Measurements from ENCODE around the gene CHID1.
A peak's percentile ranks its signal among the peaks of the same experiment; 100 is the strongest.

The CHID1 gene

DNA sequence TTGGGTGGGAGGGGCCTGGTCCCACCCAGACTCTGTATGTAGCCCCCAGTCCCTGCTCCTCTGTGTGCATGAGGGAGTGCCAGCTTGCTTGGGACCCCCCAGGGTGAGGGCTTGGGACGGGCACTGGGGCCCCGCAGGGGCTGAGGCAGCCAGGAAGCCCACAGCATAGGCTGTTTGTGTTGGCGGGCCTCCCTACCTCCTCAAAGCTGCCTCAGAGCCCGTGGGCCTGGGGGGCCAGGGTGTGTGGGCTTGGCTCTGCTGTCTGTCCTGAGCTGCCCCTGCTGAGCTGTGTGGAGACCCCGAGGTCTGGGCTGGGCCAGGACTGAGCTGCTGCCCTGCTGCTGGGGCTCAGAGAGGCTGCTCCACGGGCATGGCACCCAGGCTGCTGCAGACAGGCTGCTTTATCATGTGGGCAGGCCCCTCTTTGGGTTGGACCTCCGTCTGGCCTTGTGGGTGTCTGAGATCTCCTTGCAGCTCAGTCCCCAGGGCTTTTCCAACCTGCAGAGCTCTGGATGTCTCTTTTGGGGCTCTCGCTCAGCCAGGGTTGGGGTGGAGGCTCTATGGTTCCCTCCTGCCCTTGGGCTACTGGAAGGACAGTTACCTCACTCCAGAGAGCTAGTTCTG is 64.6 kb downstream of the CHID1 start:
- DNase-seq, result no peak

DNA sequence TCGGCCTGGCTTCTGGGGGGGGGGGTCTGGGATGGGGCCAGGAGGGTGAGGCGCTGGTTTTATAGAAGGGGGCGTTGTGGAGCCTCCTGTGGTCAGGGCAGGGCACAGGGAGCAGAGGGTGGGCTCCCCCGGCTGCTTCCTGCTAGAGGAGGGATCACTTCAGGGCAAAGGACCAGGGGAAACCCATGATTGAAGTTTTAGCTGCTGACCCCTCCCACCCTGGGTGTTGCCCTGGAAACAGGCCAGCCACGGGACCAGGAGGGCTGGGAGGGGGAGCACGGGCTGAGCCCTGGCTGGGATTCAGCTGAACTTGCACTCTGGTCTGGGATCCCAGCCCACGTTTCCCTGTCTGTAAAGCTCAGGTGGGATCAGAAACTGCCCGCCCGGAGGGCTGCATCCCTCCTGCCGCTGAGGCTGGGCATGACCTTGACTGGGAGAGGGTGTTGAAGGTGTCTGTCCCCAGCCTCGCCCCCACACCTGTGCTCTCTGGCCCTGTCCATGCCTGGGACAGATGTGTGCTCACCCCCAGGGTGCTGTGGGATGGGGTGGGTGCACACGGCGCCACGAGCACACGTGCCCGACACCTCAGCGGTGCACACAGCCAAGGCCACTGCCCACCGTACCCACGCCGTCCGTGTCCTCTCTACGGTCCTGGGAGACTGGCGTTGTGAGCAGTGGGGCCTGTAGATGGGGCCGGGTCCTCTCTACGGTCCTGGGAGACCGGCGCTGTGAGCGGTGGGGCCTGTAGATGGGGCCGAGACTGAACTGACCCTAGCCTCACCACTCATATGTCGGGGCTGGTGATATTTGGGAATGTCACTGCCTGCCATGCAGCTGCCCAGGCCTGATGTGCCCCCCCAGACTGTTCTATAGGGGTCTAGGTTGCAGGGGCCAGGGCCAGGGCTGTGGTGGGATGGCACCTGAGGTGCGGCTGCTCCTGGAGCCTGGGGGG is 65.6 kb downstream of the CHID1 start:
- peak; percentile 61 for DNase-seq

DNA sequence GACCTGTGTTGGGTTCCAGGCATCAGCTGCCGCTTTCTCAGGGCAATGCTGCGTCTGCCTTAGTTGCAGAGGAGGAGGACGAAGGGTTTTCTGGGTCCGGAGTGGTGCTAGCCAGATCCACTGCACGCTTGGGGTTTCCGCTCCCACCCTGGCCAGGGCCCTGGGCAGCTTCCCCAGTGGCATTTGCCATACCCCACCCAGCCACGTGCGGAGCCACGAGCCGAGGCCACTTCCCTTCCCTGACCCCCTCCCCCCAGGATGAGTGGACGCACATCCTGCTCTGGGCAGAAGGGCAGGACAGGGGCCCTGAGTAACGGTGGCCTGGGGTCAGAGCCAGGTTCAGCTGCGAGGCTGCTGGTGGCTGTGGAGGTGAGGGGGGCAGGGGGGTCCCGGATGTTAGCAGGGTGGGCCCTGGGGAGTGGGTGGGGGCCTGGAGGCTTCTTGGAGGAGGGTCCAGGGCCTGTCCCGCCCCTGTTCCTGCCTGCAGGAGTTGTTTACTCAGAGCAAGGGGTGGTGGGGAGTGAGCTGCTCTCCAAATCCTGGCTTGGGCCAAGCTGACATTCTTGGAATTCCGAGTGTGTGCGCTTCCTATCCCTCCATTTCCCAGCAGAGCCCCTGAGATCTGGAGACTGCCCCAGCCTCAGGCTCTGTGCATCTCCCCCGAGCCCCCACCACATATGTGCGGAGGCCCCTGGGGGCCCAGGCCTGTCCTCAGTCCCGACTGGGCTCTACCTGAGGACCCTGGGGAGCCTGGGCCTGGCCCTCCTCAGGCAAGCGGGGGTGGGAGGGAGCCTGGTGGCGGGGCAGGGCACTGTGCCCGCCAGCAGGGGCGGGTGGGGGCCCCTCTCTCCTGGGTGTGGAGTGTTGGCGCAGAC is 66.6 kb downstream of the CHID1 start:
- DNase-seq, result peak; percentile 83

DNA sequence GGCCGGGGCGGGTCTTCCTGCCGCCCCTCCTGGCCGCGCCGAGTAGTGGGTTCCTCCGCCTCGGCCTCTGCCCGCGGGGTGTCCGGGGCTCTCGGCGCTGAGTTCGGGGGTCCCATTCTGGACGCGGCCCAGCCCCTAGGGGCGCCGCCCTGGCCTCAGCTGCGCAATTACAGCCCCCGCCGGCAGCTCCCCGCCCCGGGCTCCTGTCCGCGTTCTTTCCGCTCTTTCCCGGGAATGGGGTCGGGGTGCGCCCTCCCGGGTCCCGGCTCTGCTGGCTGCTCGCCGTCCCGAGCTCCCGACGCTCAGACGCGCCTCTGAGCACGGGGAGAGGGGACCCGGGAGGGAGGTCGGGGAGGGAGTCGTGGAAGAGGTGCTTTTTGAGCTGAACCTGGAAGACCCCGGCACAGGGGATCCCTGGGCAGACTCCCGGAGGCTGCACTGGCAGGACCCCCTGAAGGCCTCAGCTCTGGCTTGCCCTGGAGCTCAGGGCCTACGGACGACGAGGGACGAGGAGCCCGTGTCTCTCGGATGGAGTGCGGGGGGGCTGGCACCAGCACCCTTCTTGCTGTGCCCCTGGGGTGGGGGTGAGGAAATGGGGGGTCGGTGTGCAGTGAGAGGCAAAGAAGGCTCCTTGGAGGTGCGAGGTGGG is 67.4 kb downstream of the CHID1 start:
- DNase-seq, result no peak

DNA sequence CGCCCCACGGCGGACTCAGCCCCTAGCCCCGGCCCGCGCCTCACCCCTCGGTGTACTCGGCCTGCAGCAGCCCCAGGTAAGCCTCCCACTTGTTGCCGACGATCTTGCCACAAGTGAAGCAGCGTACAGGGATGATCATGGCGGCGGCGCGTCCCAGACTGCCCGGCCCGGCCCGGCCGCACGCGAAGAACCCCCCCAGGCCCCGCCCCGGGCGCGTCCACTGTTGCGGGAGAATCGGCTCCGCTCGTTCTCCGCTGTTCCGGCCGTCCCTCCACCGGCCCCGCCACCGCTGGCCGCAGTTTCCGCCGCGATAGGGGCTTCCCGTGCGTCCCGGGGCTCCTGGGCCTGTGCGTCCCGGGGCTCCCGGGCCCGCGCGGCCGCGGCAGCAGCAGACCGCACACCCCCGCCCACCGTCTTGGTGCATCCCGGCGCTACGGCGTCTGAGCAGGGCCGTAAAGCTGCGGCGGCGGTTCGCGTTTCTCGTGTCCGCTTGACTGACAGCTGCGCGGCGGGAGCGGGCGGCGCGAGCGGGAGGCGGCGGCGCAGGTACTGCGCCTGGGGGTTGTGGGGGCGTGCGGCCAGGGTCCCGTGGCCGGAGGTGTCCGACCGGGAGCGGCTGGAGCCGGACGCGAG is 68.1 kb downstream of the CHID1 start, which contains the start of the genes POLR2L and TSPAN4:
POLR2L (minus strand) TSS at position 160 of the 633 bp plus-strand sequence; CDS start at position 139, 21 bp downstream.
TSPAN4 (plus strand) TSS at position 483 of the 633 bp plus-strand sequence. CDS start 7,453 bp downstream, outside the sequence.
- peak; percentile 86 for DNase-seq

DNA sequence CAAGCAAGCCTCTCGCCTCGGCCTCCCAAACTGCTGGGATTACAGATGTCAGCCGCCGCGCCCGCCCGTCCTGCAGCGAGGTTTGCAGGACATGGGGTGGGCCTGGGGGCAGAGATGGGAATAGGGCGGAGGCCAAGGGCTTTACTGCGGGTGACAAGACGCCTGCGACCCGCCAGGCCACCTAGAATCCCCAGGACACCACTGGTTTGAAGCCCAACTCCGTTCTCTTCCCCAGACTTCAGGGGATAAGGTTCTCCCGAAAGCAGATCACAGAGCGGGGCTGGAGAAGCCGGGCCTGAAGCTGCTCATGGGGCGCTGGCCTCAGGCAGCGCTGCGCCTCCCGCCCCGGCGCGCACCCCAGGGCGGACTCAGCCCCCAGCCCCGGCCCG is 68.6 kb downstream of the CHID1 start:
- no peak for DNase-seq

DNA sequence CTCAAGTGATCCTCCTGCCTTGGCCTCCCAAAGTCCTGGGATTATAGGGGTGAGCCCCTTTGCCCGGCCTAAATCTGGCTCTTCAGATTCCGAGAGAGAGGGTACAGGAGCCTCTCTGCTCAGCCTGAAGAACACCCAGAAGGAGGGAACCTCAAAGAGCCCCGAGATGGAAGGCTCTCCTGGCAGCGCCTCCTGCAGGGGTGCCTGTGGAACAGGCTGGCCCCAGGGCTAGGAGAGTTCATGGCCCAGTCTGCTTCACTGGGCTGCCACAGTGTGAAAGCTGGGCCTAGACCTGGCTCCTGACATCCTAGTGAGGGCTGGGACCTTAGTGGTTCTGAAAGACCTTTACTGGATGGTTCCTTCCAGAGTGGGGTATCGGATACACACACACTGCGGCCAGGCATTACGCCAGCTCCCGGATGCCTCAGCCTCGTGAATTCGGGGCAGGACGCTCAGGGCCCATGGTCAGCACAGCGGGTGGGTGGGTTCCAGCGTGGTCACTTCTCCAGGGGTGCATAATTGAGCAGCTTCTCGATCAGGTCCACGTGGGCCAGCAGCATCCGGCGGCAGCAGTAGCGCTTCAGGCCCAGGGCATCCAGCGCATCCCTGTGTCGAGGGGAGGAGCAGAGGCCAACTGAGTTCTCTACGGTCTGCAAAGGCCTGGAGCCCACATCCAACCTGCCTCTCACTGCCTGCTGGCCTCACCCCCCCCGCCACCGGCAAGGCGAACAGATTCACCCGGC is 70.6 kb downstream of the CHID1 start:
- no peak for DNase-seq

DNA sequence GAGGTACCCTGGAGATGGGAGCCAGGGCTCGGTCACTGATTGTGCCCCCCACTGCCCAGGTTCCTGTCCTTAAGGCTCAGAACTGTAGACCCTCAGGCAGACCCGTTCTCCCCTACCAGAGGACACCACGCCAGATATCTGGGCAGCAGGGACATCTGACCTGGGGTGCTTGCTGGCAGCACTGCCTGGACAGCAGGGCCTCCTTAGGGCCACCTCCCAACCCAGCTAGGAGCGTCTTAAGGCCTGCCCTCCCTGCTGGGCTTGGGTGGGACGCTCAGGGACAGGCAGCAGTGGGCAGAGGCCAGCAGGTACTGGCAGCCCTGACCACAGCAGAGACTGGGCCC is 71.4 kb downstream of the CHID1 start:
- no peak for DNase-seq

DNA sequence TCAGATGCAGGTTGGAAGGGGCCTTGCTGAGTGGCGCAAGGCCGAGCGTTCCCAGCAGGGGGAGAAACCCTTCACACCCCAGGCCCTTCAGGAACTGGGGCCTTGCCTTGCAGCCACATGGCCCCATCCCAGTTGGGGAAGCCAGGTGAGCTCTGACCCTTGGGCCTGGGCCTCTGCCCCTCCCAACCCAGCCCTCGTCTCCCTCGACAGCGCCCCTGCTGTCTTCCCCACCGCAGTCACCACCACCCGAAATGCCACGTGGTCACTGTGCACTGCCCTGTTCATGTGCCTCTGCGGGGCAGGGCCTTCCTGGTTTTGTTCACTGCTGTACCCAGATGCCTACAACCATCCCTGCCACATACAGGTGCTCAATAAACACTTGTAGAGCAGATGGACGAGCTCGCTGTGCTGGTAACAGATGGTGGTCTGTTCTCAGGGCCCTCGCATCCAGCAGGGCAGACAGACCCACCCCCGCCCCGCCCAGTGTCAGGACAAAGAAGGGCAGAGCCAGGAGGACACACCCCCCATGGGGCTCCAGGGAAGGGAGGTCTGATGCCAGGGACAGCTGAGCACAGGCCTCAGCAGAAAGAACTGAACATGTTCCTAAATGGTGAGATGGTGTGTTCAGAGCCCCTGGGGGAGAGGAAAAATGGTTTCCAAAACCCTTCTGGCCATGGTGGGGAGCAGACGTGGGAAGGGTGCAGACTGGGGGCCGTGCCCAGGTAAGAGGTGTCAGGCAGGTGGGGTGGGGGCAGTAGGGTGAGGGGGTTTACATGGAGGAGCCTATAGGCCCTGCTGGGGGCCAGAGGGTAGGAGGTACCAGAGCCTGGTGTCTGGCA is 72.0 kb downstream of the CHID1 start:
- DNase-seq, result no peak

DNA sequence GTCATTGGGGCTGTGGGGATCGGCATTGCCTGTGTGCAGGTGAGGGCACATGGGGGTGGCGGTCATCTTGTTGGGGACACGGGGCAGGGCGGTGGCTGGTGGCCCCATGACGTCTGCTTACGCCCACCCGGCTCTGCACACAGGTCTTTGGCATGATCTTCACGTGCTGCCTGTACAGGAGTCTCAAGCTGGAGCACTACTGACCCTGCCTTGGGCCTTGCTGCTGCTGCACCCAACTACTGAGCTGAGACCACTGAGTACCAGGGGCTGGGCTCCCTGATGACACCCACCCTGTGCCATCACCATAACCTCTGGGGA is 72.7 kb downstream of the CHID1 start:
- DNase-seq, result no peak

DNA sequence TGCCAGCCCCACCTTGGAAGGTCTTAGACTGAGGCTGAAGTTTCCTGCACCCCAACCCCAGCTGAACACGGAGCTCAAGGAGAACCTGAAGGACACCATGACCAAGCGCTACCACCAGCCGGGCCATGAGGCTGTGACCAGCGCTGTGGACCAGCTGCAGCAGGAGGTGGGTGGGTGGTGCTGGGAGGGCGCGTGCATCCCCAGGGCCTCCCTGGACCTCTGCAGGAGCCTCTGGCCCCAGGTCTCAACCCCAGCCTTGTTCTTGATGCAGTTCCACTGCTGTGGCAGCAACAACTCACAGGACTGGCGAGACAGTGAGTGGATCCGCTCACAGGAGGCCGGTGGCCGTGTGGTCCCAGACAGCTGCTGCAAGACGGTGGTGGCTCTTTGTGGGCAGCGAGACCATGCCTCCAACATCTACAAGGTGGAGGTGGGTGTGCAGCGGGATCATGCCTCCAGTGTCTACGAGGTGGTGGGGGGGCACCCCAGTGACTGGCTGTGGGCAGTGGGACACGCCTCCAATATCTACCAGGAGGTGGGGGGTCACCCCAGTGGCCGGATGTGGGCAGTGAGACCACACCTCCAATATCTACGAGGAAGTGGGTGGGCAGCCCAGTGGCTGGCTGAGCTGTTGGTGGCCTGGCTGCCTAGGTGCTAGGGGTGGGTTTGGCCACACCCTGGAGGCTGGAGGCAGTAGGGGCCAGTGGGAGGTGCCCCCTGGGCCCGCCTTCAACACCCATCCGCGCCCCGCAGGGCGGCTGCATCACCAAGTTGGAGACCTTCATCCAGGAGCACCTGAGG is 73.2 kb downstream of the CHID1 start:
- no peak for DNase-seq

DNA sequence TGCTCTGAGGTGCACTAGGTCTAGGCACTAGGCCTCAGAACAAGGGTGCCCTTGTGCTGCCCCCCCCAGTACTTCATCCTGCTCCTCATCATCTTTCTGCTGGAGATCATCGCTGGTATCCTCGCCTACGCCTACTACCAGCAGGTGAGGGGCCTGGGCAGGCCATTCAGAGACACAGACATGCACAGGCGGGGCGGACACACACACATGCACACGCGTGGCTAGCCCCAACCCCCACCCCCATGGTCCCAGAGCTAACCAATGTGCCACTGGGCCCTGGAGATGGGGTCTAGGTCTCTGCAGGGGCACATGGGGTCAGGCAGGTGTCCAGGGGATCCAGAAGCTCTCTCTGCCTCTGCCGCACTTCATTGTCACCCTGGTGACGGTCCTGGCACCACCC is 73.9 kb downstream of the CHID1 start:
- no peak for DNase-seq

DNA sequence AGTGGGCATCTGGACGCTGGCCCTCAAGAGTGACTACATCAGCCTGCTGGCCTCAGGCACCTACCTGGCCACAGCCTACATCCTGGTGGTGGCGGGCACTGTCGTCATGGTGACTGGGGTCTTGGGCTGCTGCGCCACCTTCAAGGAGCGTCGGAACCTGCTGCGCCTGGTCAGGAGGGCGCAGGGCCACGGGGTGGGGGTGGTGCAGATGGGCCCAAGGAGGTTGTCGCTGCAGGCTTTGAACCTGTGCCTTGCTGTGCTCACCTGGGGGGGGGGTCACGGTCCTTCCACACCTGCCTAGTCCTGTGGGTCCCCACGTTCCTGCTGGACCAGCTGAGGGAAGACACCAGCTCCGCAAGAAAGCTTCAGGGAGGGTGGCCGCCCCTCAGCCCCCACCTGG is 74.3 kb downstream of the CHID1 start:
- no peak for DNase-seq

DNA sequence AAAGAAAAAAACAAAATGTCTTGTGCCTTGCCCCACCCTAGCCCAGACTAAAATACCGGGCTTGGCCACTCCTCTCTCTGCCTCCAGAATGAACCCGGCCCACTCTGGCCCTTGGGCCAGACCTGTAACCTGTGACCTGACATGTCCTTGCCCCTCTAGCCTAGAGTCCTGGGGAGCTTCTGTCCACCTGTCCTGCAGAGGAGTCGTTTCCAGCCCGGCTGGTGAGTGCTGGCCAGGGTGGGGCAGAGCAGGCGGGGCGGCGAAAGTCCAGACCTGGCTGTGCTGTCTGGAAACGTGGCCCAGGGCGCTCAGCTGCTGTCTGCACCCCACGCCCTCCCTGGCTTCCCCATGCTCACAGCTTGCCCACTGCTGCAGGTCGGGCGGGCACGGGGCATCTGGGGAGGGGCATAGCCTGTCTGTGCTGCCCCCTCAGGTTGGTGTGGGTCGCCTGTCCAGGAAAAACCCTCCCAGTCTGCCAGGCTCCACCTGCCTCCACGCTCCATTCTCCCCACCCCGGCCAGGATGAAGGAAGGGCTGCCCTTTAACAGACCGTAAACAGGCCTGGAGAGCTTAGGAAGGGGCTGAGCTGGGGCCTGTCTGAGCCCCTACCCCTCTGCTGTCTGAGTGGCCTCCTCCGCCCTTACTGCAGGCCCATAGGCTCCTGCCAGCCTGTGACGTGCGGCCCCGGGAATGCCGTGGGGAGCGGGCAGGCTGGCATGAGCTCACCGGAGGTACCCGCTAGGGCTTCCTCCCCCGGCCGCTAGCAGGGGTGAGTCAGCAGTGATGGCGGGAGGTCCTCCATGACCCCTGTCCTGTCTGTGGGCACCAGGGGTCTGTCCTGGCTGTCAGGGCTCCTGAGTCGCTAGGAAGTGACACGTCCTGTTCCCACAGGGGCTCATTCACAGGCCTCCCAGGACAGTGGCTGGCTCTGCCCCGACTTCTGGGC is 76.0 kb downstream of the CHID1 start:
- DNase-seq, result peak; percentile 73

DNA sequence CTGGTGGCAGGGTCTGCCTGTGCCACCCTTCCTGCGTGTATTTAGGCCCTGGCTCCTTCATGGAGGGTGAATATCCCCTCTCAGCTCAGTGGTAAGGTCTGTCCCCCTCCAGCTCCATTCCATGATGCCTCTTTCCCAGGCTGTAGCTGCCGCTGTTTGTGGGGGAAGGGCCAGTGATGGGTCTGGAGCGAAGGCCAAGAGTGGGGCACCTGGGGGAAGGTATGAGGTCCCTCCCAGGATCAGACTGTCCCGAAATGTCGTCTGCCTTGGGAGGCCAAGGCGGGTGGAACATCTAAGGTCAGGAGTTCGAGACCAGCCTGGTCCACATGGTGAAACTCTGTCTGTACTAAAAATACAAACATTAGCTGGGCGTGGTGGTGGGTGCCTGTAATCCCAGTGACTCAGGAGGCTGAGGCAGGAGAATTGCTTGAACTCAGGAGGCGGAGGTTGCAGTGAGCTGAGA is 76.7 kb downstream of the CHID1 start:
- DNase-seq, result no peak

DNA sequence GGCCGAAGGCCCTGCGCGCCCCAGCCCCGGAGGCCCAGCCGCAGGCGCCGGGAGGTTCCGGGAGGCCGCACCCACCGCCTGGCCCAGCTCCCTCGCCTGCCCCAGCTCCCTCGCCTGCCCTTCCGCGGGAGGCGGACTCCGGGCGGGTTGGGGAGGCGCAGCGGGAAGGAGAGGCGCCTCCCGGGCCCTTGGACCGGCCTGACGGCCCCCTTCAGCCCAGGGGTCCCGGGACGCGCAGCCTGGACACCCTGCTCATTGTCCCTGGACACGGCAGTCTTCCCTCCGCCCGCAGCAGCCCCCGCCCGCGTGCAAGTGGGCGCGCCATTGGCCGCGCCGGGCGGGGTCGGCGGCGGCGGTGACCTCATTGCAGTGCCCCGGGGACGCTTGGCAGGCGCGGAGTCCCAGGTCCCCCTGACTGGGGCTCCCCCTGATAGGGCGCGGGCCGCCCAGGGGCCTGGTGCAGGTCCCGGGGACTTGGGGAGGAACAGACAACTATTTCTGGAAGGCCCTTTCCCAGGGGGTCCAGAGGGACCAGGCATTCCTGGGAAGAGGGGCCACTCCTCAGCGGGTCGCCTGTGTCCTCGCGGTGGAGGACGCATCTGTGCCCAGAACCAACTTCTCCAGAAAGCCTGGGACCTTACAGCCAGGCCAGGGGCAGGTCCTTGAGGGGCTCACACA is 77.4 kb downstream of the CHID1 start:
- no peak for DNase-seq

DNA sequence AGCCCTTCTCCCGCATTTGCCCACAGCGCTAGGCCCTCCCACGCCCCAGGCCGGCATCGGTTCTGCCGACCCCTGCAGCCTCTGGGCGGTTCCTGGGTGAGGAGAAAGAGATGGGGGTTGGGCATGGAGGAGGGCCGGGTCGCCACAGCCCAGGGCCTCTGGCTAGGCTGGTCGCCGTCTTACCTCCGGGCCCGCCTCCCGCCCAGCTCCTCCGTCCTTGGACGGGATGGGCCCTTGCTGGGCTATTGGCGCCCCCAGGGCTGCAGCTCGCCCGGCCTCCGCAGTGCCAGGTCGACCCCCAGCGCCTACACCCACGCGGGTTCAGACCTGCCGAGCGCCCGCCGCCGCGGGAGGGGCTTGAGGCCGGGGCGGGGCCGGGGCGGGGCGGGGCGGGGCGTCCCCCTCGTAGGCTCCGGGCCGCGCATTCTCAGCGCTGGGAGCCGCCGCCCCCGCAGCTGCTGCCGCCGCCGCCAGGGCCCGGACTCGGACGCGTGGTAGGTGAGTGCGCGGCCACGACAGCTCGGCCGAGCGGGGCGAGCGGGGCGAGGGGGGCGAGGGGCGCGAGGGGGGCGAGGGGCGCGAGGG is 78.0 kb downstream of the CHID1 start, which contains the start of gene CD151:
CD151 (plus strand) TSS at position 424 of the 585 bp plus-strand sequence. CDS start 3,118 bp downstream, outside the sequence.
- peak; percentile 54 for DNase-seq

Measured in amniotic stem cell (primary cell).